WTC11 (cell line): ENCODE measurements around the gene KLHL29. TPM values are rescaled to one million over a fixed set of nuclear protein-coding genes. Genes with fewer than 3 reads are reported as not detected.

Experiments
- ATAC-seq: fragments of 200-7000 bp; cut with Tn5 transposase; 2 replicates; pipeline ENCODE4 v1.10.0; 2021; ENCODE audit warnings: mild to moderate bottlenecking, moderate library complexity
- CTCF ChIA-PET: fragments of 300-600 bp; sonication (Branson Sonifier 250); formaldehyde crosslinking; loops from one replicate; lab custom pipeline; 2021; ENCODE audit warnings: antibody characterized with exemption; lab: Charles Lee
- POLR2A ChIA-PET: fragments of 350-600 bp; sonication (Branson Sonifier 250); formaldehyde crosslinking; loops from one replicate; lab custom pipeline; 2021; ENCODE audit warnings: antibody characterized with exemption; lab: Charles Lee
- DNase-seq: peaks from one replicate; pipeline ENCODE4 v3.0.0; 2021; ENCODE audit warnings: low spot score
- H3K27ac Mint-ChIP-seq: 2 replicates; pipeline ENCODE4 v1.8.0; 2021; ENCODE audit warnings: mixed read lengths
- H3K27me3 Mint-ChIP-seq: 2 replicates; pipeline ENCODE4 v1.8.0; 2021; ENCODE audit warnings: low read depth, mild to moderate bottlenecking, moderate library complexity, mixed read lengths
- H3K36me3 Mint-ChIP-seq: 2 replicates; pipeline ENCODE4 v1.8.0; 2021; ENCODE audit warnings: mixed read lengths
- H3K4me1 Mint-ChIP-seq: 2 replicates; pipeline ENCODE4 v1.8.0; 2022; ENCODE audit warnings: mixed read lengths
- H3K4me3 Mint-ChIP-seq: 2 replicates; pipeline ENCODE4 v1.8.0; 2021; ENCODE audit warnings: mild to moderate bottlenecking, moderate library complexity, mixed read lengths
- H3K9me3 Mint-ChIP-seq: 2 replicates; pipeline ENCODE4 v1.8.0; 2021; ENCODE audit warnings: mixed read lengths
- GABPB1 ChIP-seq: sonication (generic); formaldehyde crosslinking; IDR thresholded peaks from 2 replicates; pipeline ENCODE4 v1.8.1; 2023; ENCODE audit warnings: mild to moderate bottlenecking, missing genetic modification reagents
- OVOL2 ChIP-seq: fragments of 250-450 bp; sonication (Bioruptor Pico); IDR thresholded peaks from 2 replicates; pipeline ENCODE4 v1.9.0; 2021; ENCODE audit warnings: mild to moderate bottlenecking, borderline replicate concordance
- TEAD1 ChIP-seq: sonication (generic); formaldehyde crosslinking; IDR thresholded peaks from 2 replicates; pipeline ENCODE4 v1.8.0; 2022; ENCODE audit warnings: mild to moderate bottlenecking, missing genetic modification reagents
- TEAD4 ChIP-seq: sonication (generic); formaldehyde crosslinking; IDR thresholded peaks from 2 replicates; pipeline ENCODE4 v1.8.0; 2022; ENCODE audit warnings: mild to moderate bottlenecking, missing genetic modification reagents
- TP53 ChIP-seq: sonication (generic); formaldehyde crosslinking; IDR thresholded peaks from 2 replicates; pipeline ENCODE4 v1.8.1; 2023; ENCODE audit warnings: mild to moderate bottlenecking, missing genetic modification reagents
- ZBTB21 ChIP-seq: sonication (generic); formaldehyde crosslinking; IDR thresholded peaks from 2 replicates; pipeline ENCODE4 v1.8.1; 2023; ENCODE audit warnings: mild to moderate bottlenecking, missing genetic modification reagents, borderline replicate concordance
- ZNF396 ChIP-seq: fragments of 250-450 bp; sonication (Bioruptor Pico); IDR thresholded peaks from 2 replicates; pipeline ENCODE4 v1.8.0; 2021; ENCODE audit warnings: mild to moderate bottlenecking, moderate library complexity, borderline replicate concordance
- ZNF423 ChIP-seq: fragments of 250-450 bp; sonication (Bioruptor Pico); IDR thresholded peaks from 2 replicates; pipeline ENCODE4 v2.1.2; 2022; ENCODE audit warnings: mild to moderate bottlenecking, moderate library complexity
- total RNA-seq: library from RNA; stranded (reverse); gene quantifications from 3 replicates; pipeline ENCODE4 v1.2.3, GENCODE V29; 2021
- TF ChIP-seq, protein P1 (sequence below): sonication (generic); formaldehyde crosslinking; IDR thresholded peaks from 2 replicates; pipeline ENCODE4 v1.8.0; 2022; ENCODE audit warnings: mild to moderate bottlenecking, missing genetic modification reagents
- TF ChIP-seq, protein P2 (sequence below): fragments of 200-600 bp; IDR thresholded peaks from 2 replicates; pipeline ENCODE4 v1.8.0; 2022; ENCODE audit warnings: antibody characterized with exemption
- TF ChIP-seq, protein P3 (sequence below): sonication (generic); formaldehyde crosslinking; IDR thresholded peaks from 2 replicates; pipeline ENCODE4 v1.8.0; 2023; ENCODE audit warnings: missing genetic modification reagents
- TF ChIP-seq, protein P4 (sequence below): sonication (generic); formaldehyde crosslinking; IDR thresholded peaks from 2 replicates; pipeline ENCODE4 v1.8.0; 2023; ENCODE audit warnings: missing genetic modification reagents, mild to moderate bottlenecking, borderline replicate concordance

KLHL29 gene
- total RNA-seq, 1 experiment from 2014 or later = 7.1 TPM

DNA sequence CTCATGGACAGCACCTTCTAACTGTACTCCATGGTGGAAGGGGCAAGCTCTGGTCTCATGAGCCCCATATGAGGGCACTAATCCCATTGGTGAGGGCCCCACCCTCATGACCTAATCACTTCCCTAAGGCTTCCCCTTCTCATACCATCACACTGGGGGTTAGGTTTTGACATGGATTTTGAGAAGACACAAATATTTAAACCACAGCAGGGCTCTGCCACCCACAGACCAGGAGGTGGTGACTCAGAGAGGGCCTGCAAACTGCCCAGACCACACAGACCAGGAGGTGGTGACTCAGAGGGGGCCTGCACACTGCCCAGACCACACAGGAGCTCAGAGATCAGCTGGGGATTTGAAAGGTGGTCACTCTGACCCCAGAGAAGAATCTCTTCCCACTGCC is 222.0 kb downstream of the KLHL29 start:
- CTCF ChIA-PET = interaction anchor here (0.6 to 3.7 kb wide), 4 partner anchors 11 to 41 kb away, joined by 3 to 20 read pairs (median 3); no protein-coding TSS in a partner anchor
- H3K27me3 Mint-ChIP-seq = no peaks in the 10 kb centered on the region; the same call in 1 of the 2 replicates

DNA sequence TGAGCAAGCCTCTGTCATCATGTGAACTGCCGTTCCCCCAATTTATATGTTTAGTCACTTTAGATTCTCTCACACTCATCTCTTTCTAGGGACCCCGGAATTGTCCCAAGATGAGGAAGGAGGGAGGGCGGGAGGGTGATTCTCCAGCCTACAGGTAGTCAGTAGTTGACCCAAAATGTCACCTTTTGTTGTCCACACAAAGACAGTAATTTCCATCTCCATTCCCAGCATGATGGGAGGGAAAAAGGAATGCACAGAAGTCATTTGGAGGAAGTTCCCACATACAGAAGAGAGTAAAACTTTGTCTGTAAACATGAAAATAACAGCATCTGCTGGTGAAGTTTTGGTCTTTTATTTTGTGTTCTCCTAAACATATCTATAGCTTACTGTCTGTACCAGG is 222.9 kb downstream of the KLHL29 start:
- peak overlapping the region; percentile 90 for H3K27ac Mint-ChIP-seq
- no peaks in the 10 kb centered on the region; the same call in 1 of the 2 replicates for H3K27me3 Mint-ChIP-seq
- POLR2A ChIA-PET = no interaction called here

More for the DNA sequence above, 222.0 kb downstream of the KLHL29 start:
- no peak for ATAC-seq
- POLR2A ChIA-PET = no interaction called here
- TF ChIP-seq, protein P1, sequence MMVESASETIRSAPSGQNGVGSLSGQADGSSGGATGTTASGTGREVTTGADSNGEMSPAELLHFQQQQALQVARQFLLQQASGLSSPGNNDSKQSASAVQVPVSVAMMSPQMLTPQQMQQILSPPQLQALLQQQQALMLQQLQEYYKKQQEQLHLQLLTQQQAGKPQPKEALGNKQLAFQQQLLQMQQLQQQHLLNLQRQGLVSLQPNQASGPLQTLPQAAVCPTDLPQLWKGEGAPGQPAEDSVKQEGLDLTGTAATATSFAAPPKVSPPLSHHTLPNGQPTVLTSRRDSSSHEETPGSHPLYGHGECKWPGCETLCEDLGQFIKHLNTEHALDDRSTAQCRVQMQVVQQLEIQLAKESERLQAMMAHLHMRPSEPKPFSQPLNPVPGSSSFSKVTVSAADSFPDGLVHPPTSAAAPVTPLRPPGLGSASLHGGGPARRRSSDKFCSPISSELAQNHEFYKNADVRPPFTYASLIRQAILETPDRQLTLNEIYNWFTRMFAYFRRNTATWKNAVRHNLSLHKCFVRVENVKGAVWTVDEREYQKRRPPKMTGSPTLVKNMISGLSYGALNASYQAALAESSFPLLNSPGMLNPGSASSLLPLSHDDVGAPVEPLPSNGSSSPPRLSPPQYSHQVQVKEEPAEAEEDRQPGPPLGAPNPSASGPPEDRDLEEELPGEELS (CRISPR knock-in tag) = no peak
- TF ChIP-seq, protein P2, sequence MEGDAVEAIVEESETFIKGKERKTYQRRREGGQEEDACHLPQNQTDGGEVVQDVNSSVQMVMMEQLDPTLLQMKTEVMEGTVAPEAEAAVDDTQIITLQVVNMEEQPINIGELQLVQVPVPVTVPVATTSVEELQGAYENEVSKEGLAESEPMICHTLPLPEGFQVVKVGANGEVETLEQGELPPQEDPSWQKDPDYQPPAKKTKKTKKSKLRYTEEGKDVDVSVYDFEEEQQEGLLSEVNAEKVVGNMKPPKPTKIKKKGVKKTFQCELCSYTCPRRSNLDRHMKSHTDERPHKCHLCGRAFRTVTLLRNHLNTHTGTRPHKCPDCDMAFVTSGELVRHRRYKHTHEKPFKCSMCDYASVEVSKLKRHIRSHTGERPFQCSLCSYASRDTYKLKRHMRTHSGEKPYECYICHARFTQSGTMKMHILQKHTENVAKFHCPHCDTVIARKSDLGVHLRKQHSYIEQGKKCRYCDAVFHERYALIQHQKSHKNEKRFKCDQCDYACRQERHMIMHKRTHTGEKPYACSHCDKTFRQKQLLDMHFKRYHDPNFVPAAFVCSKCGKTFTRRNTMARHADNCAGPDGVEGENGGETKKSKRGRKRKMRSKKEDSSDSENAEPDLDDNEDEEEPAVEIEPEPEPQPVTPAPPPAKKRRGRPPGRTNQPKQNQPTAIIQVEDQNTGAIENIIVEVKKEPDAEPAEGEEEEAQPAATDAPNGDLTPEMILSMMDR = no peak
- no peak for TF ChIP-seq TP53 (CRISPR knock-in tag)
- TF ChIP-seq ZNF396 (CRISPR knock-in tag) = no peak
- no peak for TF ChIP-seq ZBTB21
- no peak for TF ChIP-seq ZNF423 (CRISPR knock-in tag)
- TF ChIP-seq, protein P3, sequence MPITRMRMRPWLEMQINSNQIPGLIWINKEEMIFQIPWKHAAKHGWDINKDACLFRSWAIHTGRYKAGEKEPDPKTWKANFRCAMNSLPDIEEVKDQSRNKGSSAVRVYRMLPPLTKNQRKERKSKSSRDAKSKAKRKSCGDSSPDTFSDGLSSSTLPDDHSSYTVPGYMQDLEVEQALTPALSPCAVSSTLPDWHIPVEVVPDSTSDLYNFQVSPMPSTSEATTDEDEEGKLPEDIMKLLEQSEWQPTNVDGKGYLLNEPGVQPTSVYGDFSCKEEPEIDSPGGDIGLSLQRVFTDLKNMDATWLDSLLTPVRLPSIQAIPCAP (CRISPR knock-in tag) = no peak
- TF ChIP-seq OVOL2 (CRISPR knock-in tag) = no peak
- TF ChIP-seq GABPB1 (CRISPR knock-in tag) = no peak
- TF ChIP-seq, all 79 proteins: peak for 0
- Mint-ChIP-seq H3K27ac (peak overlapping the region; percentile 68; the same call in 1 of the 2 replicates), H3K4me1 (peaks cover 26% of the 10 kb centered on the region), H3K36me3 (peaks cover 33% of the 10 kb centered on the region), H3K4me3 (no peak overlapping the region), H3K9me3 (peaks cover 33% of the 10 kb centered on the region)
- DNase-seq = no peak

More for the DNA sequence above, 222.9 kb downstream of the KLHL29 start:
- peak; percentile 74 for ATAC-seq
- CTCF ChIA-PET = interaction anchor here (1.1 to 3.7 kb wide), 2 partner anchors 16 to 32 kb away, joined by 3 to 20 read pairs; no protein-coding TSS in a partner anchor
- H3K4me3 Mint-ChIP-seq = peak overlapping the region; percentile 34
- TF ChIP-seq TEAD1 (CRISPR knock-in tag) = peak; percentile 39; the same call in 1 of the 2 replicates
- no peak for TF ChIP-seq TEAD4 (CRISPR knock-in tag)
- TF ChIP-seq, protein P4, sequence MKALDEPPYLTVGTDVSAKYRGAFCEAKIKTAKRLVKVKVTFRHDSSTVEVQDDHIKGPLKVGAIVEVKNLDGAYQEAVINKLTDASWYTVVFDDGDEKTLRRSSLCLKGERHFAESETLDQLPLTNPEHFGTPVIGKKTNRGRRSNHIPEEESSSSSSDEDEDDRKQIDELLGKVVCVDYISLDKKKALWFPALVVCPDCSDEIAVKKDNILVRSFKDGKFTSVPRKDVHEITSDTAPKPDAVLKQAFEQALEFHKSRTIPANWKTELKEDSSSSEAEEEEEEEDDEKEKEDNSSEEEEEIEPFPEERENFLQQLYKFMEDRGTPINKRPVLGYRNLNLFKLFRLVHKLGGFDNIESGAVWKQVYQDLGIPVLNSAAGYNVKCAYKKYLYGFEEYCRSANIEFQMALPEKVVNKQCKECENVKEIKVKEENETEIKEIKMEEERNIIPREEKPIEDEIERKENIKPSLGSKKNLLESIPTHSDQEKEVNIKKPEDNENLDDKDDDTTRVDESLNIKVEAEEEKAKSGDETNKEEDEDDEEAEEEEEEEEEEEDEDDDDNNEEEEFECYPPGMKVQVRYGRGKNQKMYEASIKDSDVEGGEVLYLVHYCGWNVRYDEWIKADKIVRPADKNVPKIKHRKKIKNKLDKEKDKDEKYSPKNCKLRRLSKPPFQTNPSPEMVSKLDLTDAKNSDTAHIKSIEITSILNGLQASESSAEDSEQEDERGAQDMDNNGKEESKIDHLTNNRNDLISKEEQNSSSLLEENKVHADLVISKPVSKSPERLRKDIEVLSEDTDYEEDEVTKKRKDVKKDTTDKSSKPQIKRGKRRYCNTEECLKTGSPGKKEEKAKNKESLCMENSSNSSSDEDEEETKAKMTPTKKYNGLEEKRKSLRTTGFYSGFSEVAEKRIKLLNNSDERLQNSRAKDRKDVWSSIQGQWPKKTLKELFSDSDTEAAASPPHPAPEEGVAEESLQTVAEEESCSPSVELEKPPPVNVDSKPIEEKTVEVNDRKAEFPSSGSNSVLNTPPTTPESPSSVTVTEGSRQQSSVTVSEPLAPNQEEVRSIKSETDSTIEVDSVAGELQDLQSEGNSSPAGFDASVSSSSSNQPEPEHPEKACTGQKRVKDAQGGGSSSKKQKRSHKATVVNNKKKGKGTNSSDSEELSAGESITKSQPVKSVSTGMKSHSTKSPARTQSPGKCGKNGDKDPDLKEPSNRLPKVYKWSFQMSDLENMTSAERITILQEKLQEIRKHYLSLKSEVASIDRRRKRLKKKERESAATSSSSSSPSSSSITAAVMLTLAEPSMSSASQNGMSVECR (CRISPR knock-in tag) = no peak
- TF ChIP-seq, all 79 proteins: peak for 1
- DNase-seq = no peak
- Mint-ChIP-seq H3K4me1 (peaks cover 26% of the 10 kb centered on the region), H3K9me3 (peaks cover 42% of the 10 kb centered on the region), H3K36me3 (peaks cover 36% of the 10 kb centered on the region)
